ENCODE measurements around the gene TNFRSF18.

Gene TNFRSF18

GRCh38 chr1:1171546-1172340 lies 34.6 kb downstream of the TNFRSF18 start:
- TF ChIP-seq CTCF (IDR thresholded peaks at IDR 0.05; ENCODE audit: low read depth, low read length): no peak
- Histone ChIP-seq H3K27me3 (ENCODE audit: insufficient read depth, low read depth, severe bottlenecking) (no peaks in the 10 kb centered on the region), H3K27ac (no peak overlapping the region), H3K4me3 (ENCODE audit: low read depth, low read length) (no peak overlapping the region), H3K9me3 (ENCODE audit: severe bottlenecking) (no peaks in the 10 kb centered on the region), H3K36me3 (no peaks in the 10 kb centered on the region)
- no peak for DNase-seq

- H3K27me3 ChIP-seq (ENCODE audit: insufficient read depth, low read depth, severe bottlenecking): no peaks in the 10 kb centered on the region
- H3K27ac ChIP-seq: no peak overlapping the region
- no peaks in the 10 kb centered on the region for H3K36me3 ChIP-seq
- H3K9me3 ChIP-seq (ENCODE audit: severe bottlenecking): no peaks in the 10 kb centered on the region
- no peak overlapping the region for H3K4me3 ChIP-seq (ENCODE audit: low read depth, low read length)
- DNase-seq: no peak
- no peak for TF ChIP-seq CTCF (IDR thresholded peaks at IDR 0.05; ENCODE audit: low read depth, low read length)
Measured at GRCh38 chr1:1171161-1171545, 35.2 kb downstream of the TNFRSF18 start.

- Histone ChIP-seq H3K36me3 (no peaks in the 10 kb centered on the region), H3K9me3 (ENCODE audit: severe bottlenecking) (no peaks in the 10 kb centered on the region), H3K27me3 (ENCODE audit: insufficient read depth, low read depth, severe bottlenecking) (no peaks in the 10 kb centered on the region), H3K4me3 (ENCODE audit: low read depth, low read length) (no peak overlapping the region), H3K27ac (no peak overlapping the region)
- TF ChIP-seq CTCF (IDR thresholded peaks at IDR 0.05; ENCODE audit: low read depth, low read length): no peak
- no peak for DNase-seq
Measured at GRCh38 chr1:1170215-1171091, 35.9 kb downstream of the TNFRSF18 start.

GRCh38 chr1:1169429-1170214 lies 36.8 kb downstream of the TNFRSF18 start:
- H3K4me3 ChIP-seq (ENCODE audit: low read depth, low read length): no peak overlapping the region
- no peaks in the 10 kb centered on the region for H3K27me3 ChIP-seq (ENCODE audit: insufficient read depth, low read depth, severe bottlenecking)
- H3K36me3 ChIP-seq: no peaks in the 10 kb centered on the region
- DNase-seq: no peak
- H3K27ac ChIP-seq: no peak overlapping the region
- no peak for TF ChIP-seq CTCF (IDR thresholded peaks at IDR 0.05; ENCODE audit: low read depth, low read length)
- no peaks in the 10 kb centered on the region for H3K9me3 ChIP-seq (ENCODE audit: severe bottlenecking)

- H3K4me3 ChIP-seq (ENCODE audit: low read depth, low read length): no peak overlapping the region
- no peak for TF ChIP-seq CTCF (IDR thresholded peaks at IDR 0.05; ENCODE audit: low read depth, low read length)
- H3K27ac ChIP-seq: no peak overlapping the region
- DNase-seq: no peak
- no peaks in the 10 kb centered on the region for H3K9me3 ChIP-seq (ENCODE audit: severe bottlenecking)
- H3K36me3 ChIP-seq: no peaks in the 10 kb centered on the region
- H3K27me3 ChIP-seq (ENCODE audit: insufficient read depth, low read depth, severe bottlenecking): no peaks in the 10 kb centered on the region
Measured at GRCh38 chr1:1168451-1169411, 37.7 kb downstream of the TNFRSF18 start.
